ENCODE data around the gene PCAT6. TPM values are rescaled to one million over a fixed set of nuclear protein-coding genes. Genes with fewer than 3 reads are reported as not detected.

Gene PCAT6
- total RNA-seq, 3 donors from 2014 or later = 0.69 to 1.3 (median 1.0) TPM

DNA sequence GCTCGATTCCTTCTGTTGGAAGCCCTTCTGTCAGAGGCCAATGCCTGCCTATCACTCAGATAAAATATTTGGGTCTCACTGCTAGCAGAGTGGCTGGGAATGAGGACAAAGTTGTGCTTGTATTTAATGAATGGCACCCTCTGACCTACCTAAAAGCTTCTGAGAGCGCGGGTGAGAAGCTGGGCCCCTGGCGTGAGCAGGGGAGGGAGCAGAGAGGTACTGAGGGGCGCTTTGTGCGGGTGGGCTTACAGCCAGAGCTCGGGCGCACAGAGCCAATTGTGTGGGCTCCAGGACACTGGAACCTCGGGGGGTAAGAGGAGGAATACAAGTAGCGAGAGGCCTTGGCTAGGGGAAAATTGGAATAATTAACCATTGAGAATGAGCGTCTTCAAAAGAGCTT is 32.3 kb downstream of the PCAT6 start:
- Histone ChIP-seq H3K36me3 (ENCODE audit: low read depth) (no peaks in the 10 kb centered on the region), H3K4me1 (ENCODE audit: low read depth) (no peaks in the 10 kb centered on the region), H3K4me3 (no peak overlapping the region), H3K9me3 (no peaks in the 10 kb centered on the region)
- intact Hi-C loops (cut with DNase I, micrococcal nuclease) = no loop called here
- TF ChIP-seq, protein P1, sequence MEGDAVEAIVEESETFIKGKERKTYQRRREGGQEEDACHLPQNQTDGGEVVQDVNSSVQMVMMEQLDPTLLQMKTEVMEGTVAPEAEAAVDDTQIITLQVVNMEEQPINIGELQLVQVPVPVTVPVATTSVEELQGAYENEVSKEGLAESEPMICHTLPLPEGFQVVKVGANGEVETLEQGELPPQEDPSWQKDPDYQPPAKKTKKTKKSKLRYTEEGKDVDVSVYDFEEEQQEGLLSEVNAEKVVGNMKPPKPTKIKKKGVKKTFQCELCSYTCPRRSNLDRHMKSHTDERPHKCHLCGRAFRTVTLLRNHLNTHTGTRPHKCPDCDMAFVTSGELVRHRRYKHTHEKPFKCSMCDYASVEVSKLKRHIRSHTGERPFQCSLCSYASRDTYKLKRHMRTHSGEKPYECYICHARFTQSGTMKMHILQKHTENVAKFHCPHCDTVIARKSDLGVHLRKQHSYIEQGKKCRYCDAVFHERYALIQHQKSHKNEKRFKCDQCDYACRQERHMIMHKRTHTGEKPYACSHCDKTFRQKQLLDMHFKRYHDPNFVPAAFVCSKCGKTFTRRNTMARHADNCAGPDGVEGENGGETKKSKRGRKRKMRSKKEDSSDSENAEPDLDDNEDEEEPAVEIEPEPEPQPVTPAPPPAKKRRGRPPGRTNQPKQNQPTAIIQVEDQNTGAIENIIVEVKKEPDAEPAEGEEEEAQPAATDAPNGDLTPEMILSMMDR (IDR thresholded peaks at IDR 0.05) = no peak
- DNase-seq (no peak), ATAC-seq (no peak)

DNA sequence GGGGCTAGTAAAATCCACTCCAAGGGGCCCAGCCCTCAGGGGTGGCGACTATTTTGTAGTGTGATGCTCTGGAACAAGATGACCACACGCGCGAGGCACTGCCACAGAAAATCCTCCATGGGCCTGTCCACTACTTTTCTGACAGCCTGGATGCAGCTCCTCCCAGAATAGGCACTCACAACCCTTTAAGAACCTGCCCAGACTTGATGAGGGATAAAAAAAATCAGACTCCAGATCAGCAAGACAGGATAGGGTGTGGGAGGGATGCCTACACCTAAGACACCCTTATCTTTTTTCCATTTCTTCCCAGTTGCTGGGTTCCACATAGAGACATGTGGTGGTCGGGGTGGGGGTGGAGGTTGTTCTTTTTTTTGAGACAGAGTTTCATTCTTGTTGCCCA is 33.5 kb downstream of the PCAT6 start:
- Histone ChIP-seq H3K4me3 (no peak overlapping the region), H3K9me3 (no peaks in the 10 kb centered on the region), H3K4me1 (ENCODE audit: low read depth) (no peaks in the 10 kb centered on the region), H3K36me3 (ENCODE audit: low read depth) (no peaks in the 10 kb centered on the region)
- intact Hi-C loops (cut with DNase I, micrococcal nuclease) = no loop called here
- TF ChIP-seq, protein P1 (IDR thresholded peaks at IDR 0.05) = no peak
- no peak for ATAC-seq
- no peak for DNase-seq

DNA sequence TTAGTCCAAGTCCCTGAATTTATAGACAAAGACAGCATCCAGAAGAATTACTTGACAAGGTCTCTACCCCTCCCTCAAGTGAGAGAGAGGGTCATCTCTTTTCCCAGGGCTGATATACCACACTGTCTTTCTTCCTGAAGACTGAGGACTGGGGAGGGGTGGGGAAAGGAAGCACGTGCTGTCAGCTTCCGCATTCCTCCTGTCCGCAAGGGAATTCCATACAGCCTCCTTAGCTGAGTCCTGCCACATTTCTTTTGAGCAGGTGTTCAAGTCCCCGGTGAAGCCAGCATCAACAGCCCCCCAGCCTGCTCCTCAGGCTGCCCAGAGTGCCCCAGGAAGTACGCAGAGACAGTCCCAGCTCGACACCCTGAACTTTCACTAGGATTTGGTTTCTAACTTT is 34.2 kb downstream of the PCAT6 start:
- Histone ChIP-seq H3K4me3 (no peak overlapping the region), H3K4me1 (ENCODE audit: low read depth) (no peaks in the 10 kb centered on the region), H3K9me3 (no peaks in the 10 kb centered on the region), H3K36me3 (ENCODE audit: low read depth) (no peaks in the 10 kb centered on the region)
- TF ChIP-seq, protein P1 (IDR thresholded peaks at IDR 0.05) = no peak
- no peak for DNase-seq
- intact Hi-C loops (cut with DNase I, micrococcal nuclease) = no loop called here
- no peak for ATAC-seq

DNA sequence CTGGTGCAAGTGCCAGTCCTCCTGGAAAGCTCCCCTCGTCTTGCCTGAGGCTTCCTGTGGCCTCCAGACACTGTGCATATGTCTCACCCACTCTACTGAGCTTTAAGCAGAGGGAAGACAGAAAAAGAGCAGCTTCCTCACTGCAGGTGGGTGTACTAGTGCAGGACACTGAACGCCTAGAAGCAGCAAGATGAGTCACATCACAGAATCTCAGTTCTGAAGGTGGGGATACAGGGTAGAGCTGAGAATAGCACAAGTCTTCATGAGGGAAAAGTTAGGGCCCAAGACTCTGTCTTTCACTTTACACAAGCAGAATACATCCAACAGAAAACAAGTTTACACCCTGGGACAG is 37.4 kb downstream of the PCAT6 start:
- DNase-seq = no peak
- H3K4me1 ChIP-seq (ENCODE audit: low read depth) = no peaks in the 10 kb centered on the region
- TF ChIP-seq, protein P1 (IDR thresholded peaks at IDR 0.05) = no peak
- ATAC-seq = no peak
- no peaks in the 10 kb centered on the region for H3K36me3 ChIP-seq (ENCODE audit: low read depth)
- H3K4me3 ChIP-seq = no peak overlapping the region
- intact Hi-C loops (cut with DNase I, micrococcal nuclease) = no loop called here
- H3K9me3 ChIP-seq = no peaks in the 10 kb centered on the region

DNA sequence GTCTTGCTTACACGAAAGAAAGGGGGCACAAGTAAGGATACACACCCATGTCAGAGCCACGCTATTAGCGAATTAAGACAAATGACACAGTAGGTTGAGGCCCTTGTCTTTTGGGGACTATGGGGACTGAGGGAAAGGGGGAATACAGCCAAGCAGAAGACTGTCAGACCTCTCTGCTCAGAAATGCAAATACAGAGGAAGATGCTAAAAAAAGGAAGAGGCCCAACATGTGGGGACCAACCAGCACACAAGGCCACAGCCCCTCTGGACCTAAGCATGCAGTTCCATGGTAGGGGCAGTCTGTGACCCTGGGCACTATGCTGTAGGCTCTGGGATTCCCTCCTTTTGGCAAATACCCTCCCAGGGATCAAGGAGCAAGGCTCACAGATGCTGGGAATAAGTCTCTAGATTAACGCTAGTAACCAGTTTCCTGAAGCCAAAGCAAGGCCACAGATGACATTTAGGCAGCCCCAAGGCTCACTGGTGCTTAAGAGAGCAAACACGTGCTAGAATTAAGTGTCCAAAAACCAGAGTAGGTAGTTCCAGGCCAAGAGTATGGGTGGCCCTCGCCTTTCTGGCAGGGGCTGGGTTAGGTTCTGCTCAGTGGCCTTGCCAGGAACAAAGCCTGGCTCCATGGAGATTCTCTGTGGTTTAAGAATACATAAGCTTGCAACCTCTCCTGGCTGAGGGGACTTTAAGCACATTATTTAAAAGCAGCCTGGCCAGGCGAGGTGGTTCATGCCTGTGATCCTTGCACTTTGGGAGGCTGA is 40.0 kb downstream of the PCAT6 start:
- DNase-seq (no peak), ATAC-seq (no peak)
- no peak overlapping the region for H3K4me3 ChIP-seq
- no peaks in the 10 kb centered on the region for H3K36me3 ChIP-seq (ENCODE audit: low read depth)
- peaks cover 4% of the 10 kb centered on the region for H3K4me1 ChIP-seq (ENCODE audit: low read depth)
- intact Hi-C loops (cut with DNase I, micrococcal nuclease) = no loop called here
- TF ChIP-seq, protein P1 (IDR thresholded peaks at IDR 0.05) = no peak
- no peaks in the 10 kb centered on the region for H3K9me3 ChIP-seq
